Stimulated activated CD4-positive, alpha-beta T cell treated with anti-CD3 and anti-CD28 coated beads, Interleukin-2, amount 100 ng/mL, for 24 hours (primary cell): ENCODE measurements around the gene SNCA.

Source experiments
- DNase-seq, 2 donors: peaks; one replicate each; pipeline ENCODE4 v3.0.0-alpha.2; 2020

Gene SNCA

DNA sequence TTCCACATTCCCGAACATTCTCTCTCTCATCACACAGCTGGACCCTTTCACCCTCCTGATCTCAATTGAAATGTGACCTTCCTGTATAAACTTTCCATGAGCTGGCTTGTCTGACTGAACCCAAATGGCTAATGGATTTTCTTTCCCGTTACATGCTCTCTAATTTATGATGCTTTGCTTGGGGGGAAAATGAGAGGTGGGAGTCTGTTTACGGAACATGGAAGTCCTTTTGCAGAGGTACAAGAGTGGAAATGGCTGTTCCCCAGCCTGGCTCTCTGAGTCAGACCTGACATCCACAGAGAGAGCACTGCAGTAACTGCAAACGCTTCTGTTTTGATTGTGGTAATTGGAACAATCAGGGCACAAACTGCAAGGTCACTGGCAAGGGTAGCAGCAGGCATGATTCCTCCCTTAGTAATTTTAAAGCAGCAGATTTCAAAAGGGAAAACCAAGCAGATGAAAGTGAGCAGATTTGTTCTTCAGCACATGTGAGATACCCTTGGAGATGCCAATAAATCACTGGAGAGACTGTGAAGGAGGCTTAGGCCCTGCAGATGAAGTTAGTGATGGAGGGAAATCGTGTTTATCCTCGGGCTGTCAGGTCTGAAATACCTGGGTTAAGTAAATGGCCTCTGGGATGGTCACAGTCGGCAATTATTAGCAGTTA lies 83.9 kb downstream of the SNCA start:
- DNase-seq, result no peak

DNA sequence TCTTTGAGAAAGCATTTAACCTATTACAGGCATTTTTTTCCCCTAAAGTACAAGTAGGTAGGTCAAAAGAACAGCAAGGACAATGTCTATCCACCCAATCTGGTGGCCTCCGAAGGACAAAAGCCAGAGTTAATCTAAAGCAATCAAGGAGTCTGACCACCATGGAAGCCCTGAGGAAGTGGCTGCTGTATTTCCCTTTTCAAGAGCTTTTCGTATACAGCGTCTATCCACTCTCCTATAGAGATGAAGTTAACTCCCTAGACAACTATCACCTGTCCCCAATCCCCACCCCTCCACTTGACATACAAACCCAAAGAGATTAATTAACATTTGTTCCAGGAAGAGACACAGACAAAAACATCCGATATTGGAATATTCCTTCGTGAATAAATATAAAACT lies 85.5 kb downstream of the SNCA start:
- no peak for DNase-seq

DNA sequence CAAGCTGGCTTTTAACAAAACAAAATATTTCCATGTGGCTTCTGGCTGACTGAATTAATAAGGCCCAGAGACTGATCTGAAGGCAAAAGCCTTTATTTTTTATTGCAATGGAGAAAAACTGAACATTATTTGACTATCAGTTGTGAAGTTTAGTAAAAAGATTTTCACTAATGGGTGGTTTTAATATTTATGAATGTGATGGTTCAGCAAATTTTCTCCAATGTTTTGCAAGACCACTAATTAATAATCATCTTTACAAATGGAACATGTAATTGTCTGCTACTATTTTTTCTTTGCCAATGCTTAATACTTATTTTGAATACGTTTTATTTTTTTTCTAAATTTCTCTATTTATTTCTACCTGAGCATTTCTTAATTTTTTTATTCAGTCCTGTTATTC lies 90.6 kb downstream of the SNCA start:
- DNase-seq, result no peak

DNA sequence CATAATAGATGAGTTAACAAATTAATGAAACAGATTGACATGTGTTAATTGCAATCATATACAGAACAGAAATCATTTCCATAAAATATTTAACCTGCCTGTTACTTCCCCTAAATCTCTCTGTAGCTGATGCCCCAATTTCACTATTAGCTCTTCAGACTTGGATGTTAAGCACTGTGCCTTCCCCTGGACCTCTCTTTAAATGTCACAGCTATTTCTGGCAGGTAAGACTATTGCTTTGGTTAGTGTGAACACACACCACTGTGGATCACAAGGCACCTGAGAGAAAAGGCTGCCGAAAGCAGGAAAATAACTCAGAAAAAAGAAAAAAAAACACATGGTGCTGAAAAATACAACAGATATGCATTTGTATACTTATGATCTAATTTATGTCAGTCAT lies 91.3 kb downstream of the SNCA start:
- no peak for DNase-seq

DNA sequence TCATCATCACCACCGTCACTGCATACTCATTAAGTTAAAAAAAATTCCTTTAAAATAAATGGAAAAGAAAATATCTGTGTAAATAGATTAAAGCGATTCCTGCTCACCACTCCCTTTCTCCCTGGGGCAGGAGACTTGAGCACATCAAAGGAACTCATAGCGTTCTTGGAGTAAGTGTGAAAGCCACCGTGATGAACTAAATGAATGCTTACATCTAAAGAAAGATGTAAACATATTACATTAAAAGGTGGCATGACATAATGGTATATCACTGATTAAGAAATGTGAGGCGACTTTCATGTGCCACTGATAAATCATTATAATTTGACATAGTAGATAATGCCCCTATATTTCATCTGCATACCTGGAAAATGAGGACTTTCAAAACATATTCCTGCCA lies 92.0 kb downstream of the SNCA start:
- no peak for DNase-seq

DNA sequence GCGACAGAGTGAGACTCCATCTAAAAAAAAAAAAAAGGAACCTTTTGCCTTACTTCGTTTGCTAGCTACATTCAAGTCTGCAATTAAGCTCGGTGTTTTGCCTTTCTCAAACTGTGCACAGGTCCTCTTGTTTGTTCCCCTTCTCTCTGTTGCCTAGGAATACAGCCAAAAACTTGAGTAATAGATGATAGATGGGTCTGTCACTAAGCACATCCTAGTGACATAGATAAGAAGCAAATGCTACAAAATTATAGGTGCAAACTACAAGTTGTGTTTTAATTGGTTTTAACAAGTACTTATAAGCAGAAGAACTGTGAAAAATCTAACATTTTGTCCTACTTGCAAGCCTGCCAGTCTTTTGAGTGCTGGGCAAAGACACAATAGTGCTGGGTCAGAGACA lies 95.2 kb downstream of the SNCA start:
- no peak for DNase-seq

DNA sequence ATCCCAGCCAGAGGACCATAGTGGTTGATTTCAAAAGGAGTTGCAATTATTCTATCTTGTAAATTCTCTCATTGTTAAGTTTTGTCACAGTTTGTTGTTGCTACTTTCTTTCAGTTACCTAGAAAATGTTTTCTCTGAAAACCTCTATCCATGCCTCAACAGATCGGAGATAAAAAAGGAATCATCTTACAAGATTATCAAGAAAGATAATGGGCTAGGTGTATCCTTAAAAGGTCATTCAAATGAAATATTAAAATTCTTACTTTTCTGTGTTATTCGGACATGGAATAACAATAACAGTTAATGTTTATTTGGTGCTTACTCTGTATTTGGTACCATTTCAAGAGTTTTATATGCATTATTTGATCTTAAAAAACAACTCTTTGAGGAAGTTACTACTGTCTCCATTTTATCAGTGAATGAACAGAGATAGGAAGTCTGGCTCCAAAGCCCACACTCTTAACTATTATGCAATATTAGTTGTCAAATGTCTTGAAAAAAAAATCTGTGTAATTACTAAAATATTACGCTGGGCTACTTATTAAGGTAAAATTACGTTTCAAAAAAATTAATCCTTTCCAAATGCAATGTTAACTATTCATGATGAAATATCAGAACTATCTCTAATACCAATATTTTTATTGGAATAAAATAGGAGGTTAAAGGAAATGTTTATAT lies 97.5 kb downstream of the SNCA start:
- DNase-seq, result no peak

DNA sequence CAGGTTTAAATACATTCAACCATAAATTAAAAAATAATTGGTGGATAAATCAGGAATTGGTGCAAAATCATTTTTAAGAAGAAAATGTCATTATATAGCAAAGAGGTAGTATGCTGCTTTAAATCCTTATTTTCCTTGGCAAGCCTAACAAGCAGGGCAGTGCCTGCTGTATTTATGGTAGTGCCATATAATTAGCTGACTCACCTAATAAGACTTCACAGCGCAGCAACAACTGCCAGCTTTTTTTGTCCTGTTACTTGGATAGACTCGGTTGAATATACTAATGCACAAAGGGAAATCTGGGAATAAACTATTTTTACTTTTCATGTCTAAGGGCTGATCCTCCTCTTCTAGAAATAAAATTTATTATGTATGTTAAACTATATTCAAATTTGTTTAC lies 99.1 kb downstream of the SNCA start:
- no peak for DNase-seq

DNA sequence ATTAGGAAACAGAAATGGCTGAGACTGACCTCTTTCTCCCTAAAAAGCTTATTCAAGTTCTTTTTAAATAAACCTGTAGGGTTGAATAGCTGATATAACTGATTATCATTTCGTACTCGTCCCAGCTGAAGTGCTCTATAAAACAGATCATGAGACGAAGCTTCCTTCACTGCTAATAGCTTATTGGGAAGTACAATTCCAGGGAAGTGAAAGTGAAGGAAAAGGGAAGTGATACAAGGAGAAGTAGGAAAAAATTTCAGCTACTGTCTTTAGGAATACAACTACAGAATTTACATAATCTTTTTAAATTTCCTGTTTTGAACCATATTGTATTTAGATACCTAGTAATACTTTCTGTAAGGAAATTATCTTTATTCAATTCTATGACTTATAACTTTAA lies 103.0 kb downstream of the SNCA start:
- DNase-seq, result no peak

DNA sequence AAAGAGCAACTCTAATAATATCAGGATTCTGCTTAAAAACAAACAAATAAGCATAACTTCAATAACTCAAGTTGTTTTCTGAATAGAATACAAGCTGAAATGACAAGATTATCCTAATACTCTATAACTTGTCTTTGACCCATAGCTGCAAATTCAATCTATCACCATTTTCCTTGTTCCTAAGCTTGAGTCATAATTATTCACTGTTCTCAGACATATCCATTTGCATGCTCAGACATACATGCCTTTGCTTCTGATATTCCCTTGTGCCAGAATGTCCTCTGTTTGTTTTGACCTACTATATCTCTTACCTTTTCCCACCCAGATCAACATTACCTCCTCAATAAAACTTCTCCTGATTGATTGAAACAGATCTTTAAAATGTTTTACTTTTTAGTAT lies 109.7 kb downstream of the SNCA start:
- no peak for DNase-seq

DNA sequence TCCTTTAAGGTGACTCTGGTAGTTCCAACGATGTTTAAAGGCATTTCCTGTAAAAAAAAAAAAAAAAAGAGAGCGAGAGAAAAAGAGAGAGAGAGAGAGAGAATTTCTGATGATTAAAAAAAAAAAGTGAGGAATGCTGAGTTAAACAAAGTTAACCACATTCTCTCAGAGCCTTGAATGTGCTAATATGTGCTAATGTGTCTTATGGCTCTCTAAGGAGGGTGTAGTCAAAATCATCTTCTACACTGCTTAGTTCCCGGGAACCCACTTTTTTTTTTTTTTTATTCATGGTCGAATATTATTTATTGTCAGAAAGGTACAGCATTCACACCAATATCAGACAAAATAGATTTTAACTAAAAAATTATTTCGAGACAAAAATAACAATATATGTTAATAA lies 111.7 kb downstream of the SNCA start:
- DNase-seq, result no peak

DNA sequence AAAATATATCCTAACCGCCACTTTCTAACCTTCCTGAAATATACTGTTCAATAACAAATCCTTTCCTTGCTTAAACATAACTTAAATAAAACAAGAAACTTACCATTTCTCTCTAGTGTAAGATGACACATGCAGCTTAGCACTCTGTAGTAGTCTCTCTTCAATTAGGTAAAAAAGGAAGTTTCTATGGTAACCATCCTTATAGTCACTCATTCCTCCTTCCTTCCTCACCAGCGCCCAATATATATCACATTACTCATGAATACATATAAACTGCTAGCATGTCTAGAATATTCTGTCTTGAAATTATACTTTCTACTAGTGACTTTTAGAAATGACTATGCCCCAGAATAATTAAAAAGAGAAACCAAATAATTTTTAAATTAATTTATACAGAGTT lies 112.2 kb downstream of the SNCA start:
- DNase-seq, result no peak

DNA sequence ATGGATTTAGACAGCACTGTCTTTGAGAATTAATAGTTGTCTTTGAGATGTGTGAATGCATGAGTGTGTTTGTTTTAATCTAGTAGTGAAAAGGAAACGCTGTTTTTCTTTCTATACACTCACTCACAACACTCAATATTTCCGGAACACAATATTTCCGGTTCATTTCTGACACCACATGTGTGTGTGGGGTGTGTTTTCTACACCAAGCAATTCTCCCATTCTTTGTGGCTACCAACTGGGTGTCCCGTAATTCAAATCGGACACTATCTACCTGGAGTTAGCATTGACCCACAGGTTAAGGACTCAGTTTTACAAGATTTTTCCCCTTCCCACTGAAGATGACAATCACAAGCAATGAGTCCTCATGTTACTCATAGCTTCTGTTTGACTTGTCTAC lies 113.9 kb downstream of the SNCA start:
- DNase-seq, result no peak

DNA sequence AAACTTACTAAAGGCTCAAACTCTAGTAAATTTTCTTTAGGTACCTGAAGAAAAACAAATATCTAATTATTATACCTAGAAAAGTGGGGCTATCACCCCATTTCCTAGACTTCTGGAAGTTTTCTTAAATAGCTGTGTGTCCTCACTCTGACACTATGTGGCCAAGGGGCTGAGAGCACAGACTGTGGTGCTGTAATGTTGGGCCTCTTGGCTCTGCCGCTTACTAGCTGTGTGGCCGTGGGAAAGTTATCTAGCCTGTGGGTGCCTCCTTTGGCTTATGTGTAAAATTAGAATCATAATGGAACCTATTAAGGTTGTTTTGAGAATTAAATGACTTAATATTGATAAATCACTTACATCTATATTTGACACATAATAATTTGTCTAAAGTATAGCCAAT lies 114.4 kb downstream of the SNCA start:
- DNase-seq, result no peak

DNA sequence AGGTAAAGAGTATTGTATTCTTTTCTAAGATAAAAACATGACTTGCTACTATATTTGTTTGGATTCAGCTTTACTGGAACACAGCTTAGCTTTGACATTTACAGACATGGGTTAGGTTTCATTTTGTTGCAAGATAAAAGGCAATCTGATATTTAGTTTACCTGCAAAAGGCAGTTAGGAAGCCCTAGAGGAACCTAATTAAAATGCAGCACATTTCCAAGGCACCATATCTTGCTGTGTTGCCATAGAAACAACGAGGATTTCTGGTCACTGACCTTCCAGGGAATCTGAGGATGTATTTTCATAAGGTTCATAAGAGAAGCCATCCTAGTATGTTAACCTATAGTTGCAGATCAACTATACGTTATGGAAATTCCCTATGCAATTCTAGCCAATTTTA lies 116.0 kb downstream of the SNCA start:
- DNase-seq, result no peak

DNA sequence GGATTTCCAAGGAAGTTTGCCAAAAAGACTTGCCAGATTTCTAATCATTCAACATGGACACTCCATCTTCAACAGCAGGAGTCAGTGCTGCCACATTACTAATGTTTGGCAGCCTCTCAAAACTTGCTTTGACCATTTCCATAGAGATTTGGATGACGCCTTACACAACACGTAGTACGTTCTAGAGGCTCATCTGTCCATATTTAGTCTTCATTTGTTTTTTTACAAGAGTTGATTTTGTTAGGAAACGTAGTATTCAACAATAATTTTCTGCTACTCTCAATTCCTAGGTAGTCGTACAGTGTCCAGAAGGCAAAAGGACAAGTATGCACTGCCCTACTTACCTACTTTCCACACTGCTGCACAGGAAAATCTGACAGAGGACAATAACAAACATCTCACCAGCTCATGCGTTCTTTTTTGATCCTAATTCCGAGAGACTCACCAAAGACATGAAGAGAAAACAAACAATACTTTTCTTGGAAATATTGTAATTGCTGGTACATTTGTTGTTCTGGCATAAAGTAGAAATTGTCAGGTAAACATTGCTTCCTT lies 117.3 kb downstream of the SNCA start:
- no peak for DNase-seq

DNA sequence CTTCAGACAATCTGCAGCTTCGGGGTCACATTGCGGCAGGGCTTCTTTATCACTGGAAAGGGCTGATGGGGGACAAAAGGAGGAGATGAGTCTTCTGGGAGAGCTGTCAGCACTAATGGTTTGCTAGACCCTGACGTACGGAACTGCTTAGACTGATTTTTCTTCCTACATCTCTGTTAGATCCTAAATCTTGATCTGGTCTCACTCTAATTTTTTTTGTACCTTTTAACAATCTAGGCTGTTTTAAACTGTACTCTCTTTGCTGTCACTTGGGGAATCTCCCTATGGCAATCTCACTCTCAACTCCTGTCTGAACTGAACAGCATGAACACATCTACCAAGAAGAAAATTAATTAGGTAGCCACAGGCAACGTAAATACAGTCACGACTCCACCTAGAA lies 120.1 kb downstream of the SNCA start:
- no peak for DNase-seq

DNA sequence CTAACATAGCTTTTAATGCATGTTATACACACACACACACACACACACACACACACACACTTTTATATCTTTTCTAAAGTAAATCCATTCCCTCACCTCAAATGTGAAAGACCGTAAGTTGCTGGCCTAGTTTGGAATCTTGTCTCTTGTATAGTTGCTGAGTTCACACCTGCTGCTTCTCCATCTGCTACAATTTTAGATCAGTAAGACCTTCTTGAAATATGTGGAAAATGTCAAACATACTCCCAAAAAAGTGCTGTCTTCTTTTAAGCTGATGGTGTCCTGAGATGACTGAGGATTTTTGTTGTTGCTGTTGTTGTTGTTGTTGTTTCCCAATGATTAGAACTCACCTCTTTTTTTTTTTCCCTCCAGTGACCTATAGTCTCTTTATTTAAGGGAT lies 121.3 kb downstream of the SNCA start:
- no peak for DNase-seq

DNA sequence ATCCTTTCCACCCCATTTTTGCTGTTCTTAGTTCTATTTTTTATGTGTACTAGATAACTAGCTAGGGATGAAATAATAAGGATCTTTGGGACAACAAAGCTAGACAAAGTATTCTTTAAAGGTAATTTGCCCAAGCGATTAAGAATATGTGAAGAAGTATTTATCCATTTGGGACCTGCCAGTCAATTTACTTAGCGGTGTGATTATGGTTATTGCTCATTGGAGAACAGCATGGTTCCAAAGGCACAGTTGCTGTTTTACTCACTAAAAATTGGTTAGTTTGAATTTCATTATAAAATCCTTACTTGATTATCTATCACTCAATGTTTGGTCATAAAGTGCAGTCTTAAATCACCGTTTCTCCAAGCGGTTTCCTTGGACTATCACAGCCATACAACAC lies 124.1 kb downstream of the SNCA start:
- no peak for DNase-seq

DNA sequence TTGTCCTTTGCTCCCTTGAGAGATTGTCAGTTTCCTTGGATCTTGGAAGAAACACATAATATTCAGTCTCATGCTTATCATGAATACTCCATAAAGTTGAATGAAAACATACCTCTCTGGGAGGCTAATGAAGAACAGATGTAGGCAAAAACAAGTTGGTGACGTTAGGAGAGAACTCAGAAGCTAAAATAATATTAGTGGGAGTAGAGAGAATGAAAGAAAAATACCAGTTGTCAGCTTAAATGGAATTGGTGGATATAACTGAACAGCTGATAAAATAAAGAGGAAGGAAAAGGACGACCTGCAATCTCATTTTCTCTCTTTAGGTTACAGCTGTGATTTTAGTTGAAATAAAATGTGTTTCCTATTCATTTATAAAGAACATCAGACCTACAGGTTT lies 124.8 kb downstream of the SNCA start:
- DNase-seq, result no peak

DNA sequence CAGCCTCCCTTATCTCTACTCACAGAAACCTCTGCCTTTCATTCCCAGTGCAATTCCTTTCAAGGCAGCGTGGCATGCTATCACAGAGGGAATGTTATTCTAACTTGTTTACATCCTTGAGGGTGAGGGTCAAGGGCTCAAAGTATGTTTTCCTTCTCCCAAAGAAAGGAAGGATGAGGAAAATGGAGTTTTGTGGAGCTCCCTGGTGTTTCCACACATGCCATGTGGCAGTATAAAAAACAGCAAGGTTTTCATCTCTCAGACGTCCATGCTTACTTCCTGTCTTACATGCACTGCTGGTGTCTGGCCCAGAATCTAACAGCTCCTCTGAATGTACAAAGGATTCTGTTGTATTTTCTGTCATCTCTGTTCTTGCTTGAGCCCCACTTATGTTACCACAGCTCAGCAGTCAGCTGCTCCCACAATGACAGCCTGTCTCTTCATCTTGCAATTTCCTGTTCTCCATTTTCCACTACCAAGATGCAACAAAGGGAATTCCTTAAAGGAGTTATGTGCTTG lies 128.0 kb downstream of the SNCA start:
- no peak for DNase-seq

DNA sequence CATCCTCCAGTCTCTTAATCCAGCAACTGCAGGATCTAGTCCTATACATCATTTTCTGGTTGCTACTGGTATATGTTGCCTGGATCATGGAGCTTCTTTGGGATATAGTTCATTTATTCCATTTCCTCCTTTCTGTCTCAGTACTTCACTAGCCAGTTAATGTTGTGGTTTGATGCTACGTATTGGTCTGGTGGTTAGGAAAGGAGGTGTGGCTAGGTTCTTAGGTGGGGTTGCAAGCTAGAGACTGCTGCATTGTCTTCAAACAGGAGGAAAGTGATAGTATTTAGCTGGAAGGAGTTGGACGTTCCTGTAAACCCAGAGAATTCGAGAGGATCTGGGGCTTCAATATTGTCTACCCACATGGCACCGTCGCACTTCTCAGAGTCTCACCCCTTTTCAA lies 129.5 kb downstream of the SNCA start:
- no peak for DNase-seq

DNA sequence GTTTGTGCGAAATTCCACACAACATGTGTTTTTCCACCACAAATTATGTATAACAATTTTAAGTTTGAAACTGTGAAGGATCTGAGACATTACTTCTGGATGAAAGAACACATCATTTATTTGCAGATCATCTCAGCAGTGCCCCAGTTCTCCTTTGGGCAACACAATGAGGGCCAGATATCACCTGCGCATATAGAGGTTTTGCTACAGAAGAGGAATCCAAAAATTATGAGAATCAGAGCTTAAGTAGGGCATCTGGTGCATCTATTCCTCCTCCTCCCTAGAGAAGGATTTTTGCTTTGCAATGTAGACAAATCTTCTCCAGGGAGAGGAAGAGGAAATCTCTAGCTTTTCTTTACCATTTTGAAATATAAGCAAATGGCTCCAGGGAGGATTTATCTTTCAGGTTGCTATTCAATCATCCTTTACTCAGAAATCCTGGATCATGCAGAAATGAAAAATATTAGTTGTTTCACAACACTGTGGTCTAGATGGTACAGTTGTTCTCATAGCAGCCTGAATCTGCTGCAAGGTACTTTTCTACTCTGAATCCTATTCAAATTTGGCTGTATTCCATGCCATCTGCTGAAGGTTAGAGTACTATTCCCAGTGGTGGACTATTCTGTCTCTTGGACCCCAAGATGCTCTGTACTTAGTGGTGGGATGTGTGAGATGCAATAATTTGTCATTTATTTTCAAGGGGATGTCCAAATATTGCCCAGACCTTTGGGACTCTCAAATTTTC lies 132.1 kb downstream of the SNCA start:
- DNase-seq, result no peak
